GM12891 (cell line): Measurements from ENCODE around the gene ANKS1B.

ENCODE experiments used
- PAX5 ChIP-seq: IDR thresholded peaks from 2 replicates; pipeline ENCODE4 v1.6.1; 2011; ENCODE audit warnings: low read length, moderate library complexity, mild to moderate bottlenecking; ENCODE audit not compliant: insufficient read depth, severe bottlenecking
- POLR2A ChIP-seq: IDR thresholded peaks from 2 replicates; pipeline ENCODE4 v1.6.1; 2011; ENCODE audit warnings: low read depth, low read length, control low read depth
- POLR2AphosphoS5 ChIP-seq: IDR thresholded peaks from 2 replicates; pipeline ENCODE4 v1.6.1; 2011; ENCODE audit warnings: low read depth, low read length, control low read depth
- POU2F2 ChIP-seq: IDR thresholded peaks from 2 replicates; pipeline ENCODE4 v1.6.1; 2011; ENCODE audit warnings: low read depth, mild to moderate bottlenecking, control low read depth, low read length, moderate library complexity
- SPI1 ChIP-seq: IDR thresholded peaks from 2 replicates; pipeline ENCODE4 v1.6.1; 2011; ENCODE audit warnings: low read depth, low read length, control low read depth
- TAF1 ChIP-seq: IDR thresholded peaks from 2 replicates; pipeline ENCODE4 v1.6.1; 2011; ENCODE audit warnings: low read depth, low read length, control low read depth

DNA sequence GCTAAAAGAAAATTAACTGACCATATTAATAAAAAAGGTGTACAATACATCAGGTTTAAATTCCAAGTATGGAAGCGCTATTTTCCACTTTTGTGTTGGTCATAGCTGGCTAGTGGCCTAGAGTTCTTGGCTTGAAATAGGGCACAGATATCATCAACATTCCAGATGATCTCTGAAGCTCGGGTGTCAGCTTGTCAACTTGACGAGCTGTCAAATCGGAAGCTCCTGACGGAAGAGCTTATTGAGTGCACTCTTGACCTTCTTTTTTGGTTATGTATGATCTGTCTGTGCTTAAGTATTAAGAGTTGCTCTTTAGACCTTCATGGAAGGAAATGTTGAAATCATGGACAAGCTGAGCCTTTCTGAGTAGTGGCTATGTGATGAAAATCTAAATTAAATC lies 1161.7 kb downstream of the ANKS1B start:
- TF ChIP-seq POLR2A (no peak), POLR2AphosphoS5 (no peak), TAF1 (no peak), SPI1 (no peak), PAX5 (no peak), POU2F2 (no peak)
